Parathyroid adenoma (tissue), 2 donors: ENCODE results near the gene PHOSPHO1.
"Not testable (repeated sequence)": the region's sequence is repeated elsewhere in the genome, so short reads cannot be mapped to it uniquely, and the experiment has no call there.

ENCODE experiments used
- H2AFZ ChIP-seq: fragments of 300-600 bp; sonication (generic); one replicate; pipeline ENCODE4 v1.7.0; 2017; ENCODE audit warnings: antibody characterized with exemption, mild to moderate bottlenecking
- H3K27ac ChIP-seq: fragments of 300-600 bp; sonication (generic); one replicate; pipeline ENCODE4 v1.7.0; 2017
- H3K27me3 ChIP-seq: fragments of 300-600 bp; sonication (generic); one replicate; pipeline ENCODE4 v1.7.0; 2017; ENCODE audit warnings: low read length; ENCODE audit not compliant: control insufficient read depth, insufficient read depth
- H3K36me3 ChIP-seq: fragments of 300-600 bp; sonication (generic); one replicate; pipeline ENCODE4 v1.7.0; 2017; ENCODE audit warnings: low read length; ENCODE audit not compliant: control insufficient read depth, insufficient read depth
- H3K4me1 ChIP-seq: fragments of 300-600 bp; sonication (generic); one replicate; pipeline ENCODE4 v1.7.0; 2017; ENCODE audit warnings: control low read depth
- H3K4me2 ChIP-seq: fragments of 300-600 bp; sonication (generic); one replicate; pipeline ENCODE4 v1.7.0; 2017; ENCODE audit warnings: low read length
- H3K4me3 ChIP-seq: fragments of 300-600 bp; sonication (generic); one replicate; pipeline ENCODE4 v1.7.0; 2017; ENCODE audit warnings: low read depth, low read length
- H3K79me2 ChIP-seq: fragments of 300-600 bp; sonication (generic); one replicate; pipeline ENCODE4 v1.7.0; 2017; ENCODE audit warnings: control low read depth
- H3K9ac ChIP-seq: fragments of 300-600 bp; sonication (generic); one replicate; pipeline ENCODE4 v1.7.0; 2017; ENCODE audit warnings: mild to moderate bottlenecking
- H3K9me3 ChIP-seq: fragments of 300-600 bp; sonication (generic); one replicate; pipeline ENCODE4 v1.7.0; 2017; ENCODE audit warnings: low read length; ENCODE audit not compliant: control insufficient read depth
- CTCF ChIP-seq: fragments of 300-600 bp; sonication (generic); IDR thresholded peaks from one replicate; pipeline ENCODE4 v1.7.0; 2017; ENCODE audit warnings: antibody characterized with exemption, mild to moderate bottlenecking
- donor health status: primary hyperparathyroidism.

PHOSPHO1 gene

GRCh38 chr17:49191917-49192741 lies 38.5 kb downstream of the PHOSPHO1 start:
- Histone ChIP-seq H3K4me2 (peak overlapping the region; percentile 98), H3K27ac (peak overlapping the region; percentile 96), H3K79me2 (no peaks in the 10 kb centered on the region), H3K9me3 (no peaks in the 10 kb centered on the region), H3K9ac (peak overlapping the region; percentile 75), H3K36me3 (no peaks in the 10 kb centered on the region), H3K4me3 (peak overlapping the region; percentile 99), H3K27me3 (no peaks in the 10 kb centered on the region), H2AFZ (peak overlapping the region; percentile 99), H3K4me1 (no peaks in the 10 kb centered on the region)
- TF ChIP-seq CTCF, result peak; percentile 18

- Histone ChIP-seq H3K4me3 (peak overlapping the region; percentile 99), H3K79me2 (no peaks in the 10 kb centered on the region), H3K36me3 (no peaks in the 10 kb centered on the region), H2AFZ (peak overlapping the region; percentile 99), H3K9me3 (no peaks in the 10 kb centered on the region), H3K4me2 (peak overlapping the region; percentile 98), H3K4me1 (no peaks in the 10 kb centered on the region), H3K27ac (peak overlapping the region; percentile 96), H3K27me3 (no peaks in the 10 kb centered on the region), H3K9ac (no peak overlapping the region)
- no peak for TF ChIP-seq CTCF
Observed at GRCh38 chr17:49191409-49191916, 39.1 kb downstream of the PHOSPHO1 start.

GRCh38 chr17:49190932-49191331 lies 39.7 kb downstream of the PHOSPHO1 start:
- no peak overlapping the region for H3K4me2 ChIP-seq
- TF ChIP-seq CTCF, result no peak
- H2AFZ ChIP-seq, result no peak overlapping the region
- no peaks in the 10 kb centered on the region for H3K79me2 ChIP-seq
- no peak overlapping the region for H3K4me3 ChIP-seq
- H3K27me3 ChIP-seq, result no peaks in the 10 kb centered on the region
- no peak overlapping the region for H3K9ac ChIP-seq
- no peak overlapping the region for H3K27ac ChIP-seq
- no peaks in the 10 kb centered on the region for H3K36me3 ChIP-seq
- H3K4me1 ChIP-seq, result no peaks in the 10 kb centered on the region
- H3K9me3 ChIP-seq, result no peaks in the 10 kb centered on the region

- Histone ChIP-seq H3K4me3 (no peak overlapping the region), H3K79me2 (no peaks in the 10 kb centered on the region), H3K27me3 (no peaks in the 10 kb centered on the region), H3K9ac (no peak overlapping the region), H3K27ac (no peak overlapping the region), H3K9me3 (no peaks in the 10 kb centered on the region), H3K4me1 (no peaks in the 10 kb centered on the region), H2AFZ (no peak overlapping the region), H3K36me3 (no peaks in the 10 kb centered on the region), H3K4me2 (no peak overlapping the region)
- TF ChIP-seq CTCF, result no peak
Observed at GRCh38 chr17:49187301-49187700, 43.3 kb downstream of the PHOSPHO1 start.

GRCh38 chr17:49185381-49185780 lies 45.2 kb downstream of the PHOSPHO1 start:
- not testable (repeated sequence) for H3K27me3 ChIP-seq, H3K4me1 ChIP-seq, H3K36me3 ChIP-seq, H3K9ac ChIP-seq, H3K9me3 ChIP-seq, H3K4me3 ChIP-seq, H2AFZ ChIP-seq, H3K27ac ChIP-seq, H3K4me2 ChIP-seq, H3K79me2 ChIP-seq

GRCh38 chr17:49184522-49184921 lies 46.1 kb downstream of the PHOSPHO1 start:
- not testable (repeated sequence) for H3K36me3 ChIP-seq, H2AFZ ChIP-seq, H3K9me3 ChIP-seq, H3K9ac ChIP-seq, H3K4me3 ChIP-seq, H3K4me1 ChIP-seq, H3K27ac ChIP-seq, H3K27me3 ChIP-seq, H3K79me2 ChIP-seq, H3K4me2 ChIP-seq
